ENCODE measurements around the gene SGMS1. TPM values are rescaled to one million over a fixed set of nuclear protein-coding genes. Genes with fewer than 3 reads are reported as not detected.

SGMS1 gene
- total RNA-seq, 6 experiments from 2014 or later: 13.6 to 49.8 (median 20.0) TPM

DNA sequence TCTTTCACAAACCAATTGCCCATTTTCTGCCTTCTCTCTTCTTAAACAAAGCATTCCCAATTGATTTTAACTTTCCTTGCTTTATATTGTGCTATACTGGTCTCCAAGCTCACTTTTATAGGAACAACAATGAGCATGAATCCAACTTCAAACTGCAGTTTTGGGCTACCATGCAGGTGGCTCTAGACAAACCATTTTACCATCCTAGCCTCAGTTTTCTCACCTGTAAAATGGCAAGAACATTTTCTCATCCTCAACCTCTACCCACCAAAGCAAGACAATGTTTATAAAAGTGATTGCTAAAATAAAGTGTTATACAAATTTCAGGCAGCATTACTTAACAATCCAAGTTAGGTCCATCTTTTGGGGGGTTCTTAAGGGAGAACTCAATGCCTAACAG lies 305.6 kb downstream of the SGMS1 start:
- no peak for TF ChIP-seq POLR2A (IDR thresholded peaks at IDR 0.05)
- TF ChIP-seq, protein P1, sequence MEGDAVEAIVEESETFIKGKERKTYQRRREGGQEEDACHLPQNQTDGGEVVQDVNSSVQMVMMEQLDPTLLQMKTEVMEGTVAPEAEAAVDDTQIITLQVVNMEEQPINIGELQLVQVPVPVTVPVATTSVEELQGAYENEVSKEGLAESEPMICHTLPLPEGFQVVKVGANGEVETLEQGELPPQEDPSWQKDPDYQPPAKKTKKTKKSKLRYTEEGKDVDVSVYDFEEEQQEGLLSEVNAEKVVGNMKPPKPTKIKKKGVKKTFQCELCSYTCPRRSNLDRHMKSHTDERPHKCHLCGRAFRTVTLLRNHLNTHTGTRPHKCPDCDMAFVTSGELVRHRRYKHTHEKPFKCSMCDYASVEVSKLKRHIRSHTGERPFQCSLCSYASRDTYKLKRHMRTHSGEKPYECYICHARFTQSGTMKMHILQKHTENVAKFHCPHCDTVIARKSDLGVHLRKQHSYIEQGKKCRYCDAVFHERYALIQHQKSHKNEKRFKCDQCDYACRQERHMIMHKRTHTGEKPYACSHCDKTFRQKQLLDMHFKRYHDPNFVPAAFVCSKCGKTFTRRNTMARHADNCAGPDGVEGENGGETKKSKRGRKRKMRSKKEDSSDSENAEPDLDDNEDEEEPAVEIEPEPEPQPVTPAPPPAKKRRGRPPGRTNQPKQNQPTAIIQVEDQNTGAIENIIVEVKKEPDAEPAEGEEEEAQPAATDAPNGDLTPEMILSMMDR (IDR thresholded peaks at IDR 0.05): no peak
- Histone ChIP-seq H3K36me3 (no peaks in the 10 kb centered on the region), H3K9me3 (no peaks in the 10 kb centered on the region), H3K4me1 (no peaks in the 10 kb centered on the region), H3K27ac (no peak overlapping the region), H3K4me3 (no peak overlapping the region), H3K27me3 (no peaks in the 10 kb centered on the region)
- ATAC-seq (no peak), DNase-seq (no peak)
- intact Hi-C loops (cut with DNase I): no loop called here

- Histone ChIP-seq H3K9me3 (no peaks in the 10 kb centered on the region), H3K36me3 (no peaks in the 10 kb centered on the region), H3K27me3 (no peaks in the 10 kb centered on the region), H3K27ac (no peak overlapping the region), H3K4me1 (no peaks in the 10 kb centered on the region), H3K4me3 (no peak overlapping the region)
- no peak for DNase-seq
- TF ChIP-seq POLR2A (IDR thresholded peaks at IDR 0.05): no peak
- TF ChIP-seq, protein P1 (IDR thresholded peaks at IDR 0.05): no peak
- 97% methylated on average over 5 of the region's 5 CpGs for WGBS (ENCODE audit: insufficient coverage, low coverage, low lambda C conversion rate, missing lambda C conversion rate)
- intact Hi-C loops (cut with DNase I): no loop called here
- ATAC-seq: peak in 1 of 4 donors; percentile 35
Observed at GRCh38 chr10:50316695-50317648, 306.8 kb downstream of the SGMS1 start.

DNA sequence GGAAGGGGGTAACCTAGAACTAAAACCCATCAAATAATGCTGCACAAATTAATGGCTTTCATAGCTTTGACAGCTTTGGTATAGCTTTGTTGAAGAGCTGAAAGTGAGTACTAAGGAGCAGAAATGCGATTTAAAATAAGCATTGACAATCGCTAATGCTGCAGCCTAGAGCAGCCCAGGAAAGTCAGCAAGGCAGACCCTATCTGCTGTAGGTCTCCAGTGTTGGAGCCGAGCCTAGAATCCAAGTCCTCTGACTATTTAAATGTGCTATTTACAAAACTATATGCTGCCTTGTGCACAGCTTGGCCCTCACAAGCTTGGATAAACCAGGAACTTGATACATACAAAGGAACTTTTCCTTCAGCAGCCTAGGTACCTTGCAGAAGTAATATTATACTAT lies 307.6 kb downstream of the SGMS1 start:
- H3K27ac ChIP-seq: no peak overlapping the region
- no peaks in the 10 kb centered on the region for H3K27me3 ChIP-seq
- ATAC-seq (no peak), DNase-seq (no peak)
- TF ChIP-seq POLR2A (IDR thresholded peaks at IDR 0.05): no peak
- TF ChIP-seq, protein P1 (IDR thresholded peaks at IDR 0.05): no peak
- H3K9me3 ChIP-seq: no peaks in the 10 kb centered on the region
- no peak overlapping the region for H3K4me3 ChIP-seq
- intact Hi-C loops (cut with DNase I): no loop called here
- peaks cover 0 to under 1% (median 0%) of the 10 kb centered on the region in 4 donors for H3K36me3 ChIP-seq
- 86% methylated on average over 1 of the region's 3 CpGs for WGBS (ENCODE audit: insufficient coverage, low coverage, low lambda C conversion rate, missing lambda C conversion rate)
- no peaks in the 10 kb centered on the region for H3K4me1 ChIP-seq

DNA sequence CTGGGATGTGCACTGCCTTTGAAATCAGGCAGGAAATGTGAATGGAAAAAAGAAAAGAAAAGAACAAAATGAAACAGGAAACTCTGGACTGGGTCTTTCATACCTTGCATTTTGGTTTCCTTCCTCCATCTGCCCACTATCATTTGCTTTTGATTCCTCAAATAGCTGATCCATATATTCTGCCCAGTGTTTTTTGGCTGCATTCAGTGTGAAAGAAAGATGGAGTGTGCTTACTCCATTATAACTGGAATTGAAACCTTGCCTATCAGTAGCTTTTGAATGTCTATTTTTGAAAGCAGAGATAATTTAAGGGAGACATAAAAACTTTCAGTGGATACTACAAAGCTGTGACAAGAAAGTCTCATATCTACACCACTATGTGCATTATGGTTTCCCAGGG lies 308.3 kb downstream of the SGMS1 start:
- no peaks in the 10 kb centered on the region for H3K27me3 ChIP-seq
- DNase-seq (no peak), ATAC-seq (no peak)
- no peak overlapping the region for H3K27ac ChIP-seq
- no peak for TF ChIP-seq POLR2A (IDR thresholded peaks at IDR 0.05)
- TF ChIP-seq, protein P1 (IDR thresholded peaks at IDR 0.05): no peak
- no peaks in the 10 kb centered on the region for H3K9me3 ChIP-seq
- no peak overlapping the region for H3K4me3 ChIP-seq
- intact Hi-C loops (cut with DNase I): no loop called here
- no peaks in the 10 kb centered on the region for H3K4me1 ChIP-seq
- peaks cover 0 to 7% (median 3%) of the 10 kb centered on the region in 4 donors for H3K36me3 ChIP-seq
